Measurements from ENCODE around the gene TRIP13. TPM values are rescaled to one million over a fixed set of nuclear protein-coding genes. Genes with fewer than 3 reads are reported as not detected.

Gene TRIP13
- total and polyA plus RNA-seq, 2 experiments from 2014 or later, result 19.5 to 20.4 TPM

- Histone ChIP-seq H3K79me2 (ENCODE audit: insufficient read depth) (no peaks in the 10 kb centered on the region), H3K9me2 (ENCODE audit: insufficient read depth) (no peaks in the 10 kb centered on the region), H3K9me3 (ENCODE audit: low read depth) (no peaks in the 10 kb centered on the region), H3K4me3 (no peak overlapping the region), H3K36me3 (ENCODE audit: low read depth) (no peaks in the 10 kb centered on the region), H3K9ac (no peak overlapping the region), H4K20me1 (ENCODE audit: insufficient read depth) (no peaks in the 10 kb centered on the region), H3K4me1 (ENCODE audit: insufficient read depth) (peaks cover 25% of the 10 kb centered on the region), H3K27ac (no peak overlapping the region), H3F3A (ENCODE audit: insufficient read depth) (0 out of 2 replicates have a peak, but pooled peaks cover 6% of the 10 kb centered on the region), H3K27me3 (replicated peaks; ENCODE audit: insufficient read depth) (peaks cover 24% of the 10 kb centered on the region; the same call in 1 of the 2 replicates), H3K4me2 (ENCODE audit: unreplicated experiment) (no peak overlapping the region), H2AFZ (no peak overlapping the region)
- in situ Hi-C loops (cut with MboI), result no loop called here
- DNase-seq, result no peak
- WGBS, 2 experiments (ENCODE audit: low coverage in 1 of 2, low lambda C conversion rate in 2 of 2, missing lambda C conversion rate in 2 of 2), result 85 to 86% methylated on average over 15 of the region's 15 CpGs
- TF ChIP-seq EZH2 (IDR thresholded peaks at IDR 0.05; ENCODE audit: insufficient read depth, poor library complexity, severe bottlenecking) (no peak), EZH2phosphoT487 (IDR thresholded peaks at IDR 0.05; ENCODE audit: insufficient read depth, low read depth) (no peak)
Measured at GRCh38 chr5:962386-962785, 69.7 kb downstream of the TRIP13 start.

GRCh38 chr5:962801-963200, 70.1 kb downstream of the TRIP13 start:
- H3F3A ChIP-seq (ENCODE audit: insufficient read depth), result 0 out of 2 replicates have a peak, but pooled peaks cover 1% of the 10 kb centered on the region
- no peak overlapping the region for H3K27ac ChIP-seq
- no peak overlapping the region for H3K9ac ChIP-seq
- no peaks in the 10 kb centered on the region for H3K9me2 ChIP-seq (ENCODE audit: insufficient read depth)
- in situ Hi-C loops (cut with MboI), result no loop called here
- H3K4me1 ChIP-seq (ENCODE audit: insufficient read depth), result peaks cover 21% of the 10 kb centered on the region
- H3K4me2 ChIP-seq (ENCODE audit: unreplicated experiment), result no peak overlapping the region
- no peaks in the 10 kb centered on the region for H3K79me2 ChIP-seq (ENCODE audit: insufficient read depth)
- no peaks in the 10 kb centered on the region for H3K36me3 ChIP-seq (ENCODE audit: low read depth)
- TF ChIP-seq EZH2 (IDR thresholded peaks at IDR 0.05; ENCODE audit: insufficient read depth, poor library complexity, severe bottlenecking) (no peak), EZH2phosphoT487 (IDR thresholded peaks at IDR 0.05; ENCODE audit: insufficient read depth, low read depth) (no peak)
- 87 to 93% methylated on average over 8 to 12 of the region's 12 CpGs for WGBS, 2 experiments (ENCODE audit: low coverage in 1 of 2, low lambda C conversion rate in 2 of 2, missing lambda C conversion rate in 2 of 2)
- no peak for DNase-seq
- peaks cover 28% of the 10 kb centered on the region for H3K27me3 ChIP-seq (replicated peaks; ENCODE audit: insufficient read depth)
- H2AFZ ChIP-seq, result no peak overlapping the region
- H3K9me3 ChIP-seq (ENCODE audit: low read depth), result no peaks in the 10 kb centered on the region
- no peak overlapping the region for H3K4me3 ChIP-seq
- H4K20me1 ChIP-seq (ENCODE audit: insufficient read depth), result no peaks in the 10 kb centered on the region

- H3K4me1 ChIP-seq (ENCODE audit: insufficient read depth), result peaks cover 16% of the 10 kb centered on the region
- no peak overlapping the region for H3K9ac ChIP-seq
- 82% methylated on average over 10 of the region's 10 CpGs for WGBS, 2 experiments (ENCODE audit: low coverage in 1 of 2, low lambda C conversion rate in 2 of 2, missing lambda C conversion rate in 2 of 2)
- H3F3A ChIP-seq (ENCODE audit: insufficient read depth), result 0 out of 2 replicates have a peak, but pooled peaks cover 2% of the 10 kb centered on the region
- no peak overlapping the region for H3K27ac ChIP-seq
- no peak overlapping the region for H3K4me2 ChIP-seq (ENCODE audit: unreplicated experiment)
- TF ChIP-seq EZH2phosphoT487 (IDR thresholded peaks at IDR 0.05; ENCODE audit: insufficient read depth, low read depth) (no peak), EZH2 (IDR thresholded peaks at IDR 0.05; ENCODE audit: insufficient read depth, poor library complexity, severe bottlenecking) (no peak)
- no peaks in the 10 kb centered on the region for H3K9me2 ChIP-seq (ENCODE audit: insufficient read depth)
- no peaks in the 10 kb centered on the region for H3K79me2 ChIP-seq (ENCODE audit: insufficient read depth)
- H4K20me1 ChIP-seq (ENCODE audit: insufficient read depth), result no peaks in the 10 kb centered on the region
- no peaks in the 10 kb centered on the region for H3K9me3 ChIP-seq (ENCODE audit: low read depth)
- in situ Hi-C loops (cut with MboI), result no loop called here
- no peak overlapping the region for H3K4me3 ChIP-seq
- DNase-seq, result no peak
- H3K36me3 ChIP-seq (ENCODE audit: low read depth), result no peaks in the 10 kb centered on the region
- H3K27me3 ChIP-seq (replicated peaks; ENCODE audit: insufficient read depth), result peaks cover 33% of the 10 kb centered on the region
- H2AFZ ChIP-seq, result no peak overlapping the region
Measured at GRCh38 chr5:963310-963672, 70.6 kb downstream of the TRIP13 start.

GRCh38 chr5:963673-964531, 71.2 kb downstream of the TRIP13 start:
- H3K9me2 ChIP-seq (ENCODE audit: insufficient read depth), result no peaks in the 10 kb centered on the region
- H2AFZ ChIP-seq, result peak overlapping the region; percentile 11; the same call in 1 of the 2 replicates
- H3K9ac ChIP-seq, result no peak overlapping the region
- no peaks in the 10 kb centered on the region for H3K36me3 ChIP-seq (ENCODE audit: low read depth)
- H4K20me1 ChIP-seq (ENCODE audit: insufficient read depth), result no peaks in the 10 kb centered on the region
- 14 to 17% methylated on average over 25 to 31 of the region's 31 CpGs for WGBS, 2 experiments (ENCODE audit: low coverage in 1 of 2, low lambda C conversion rate in 2 of 2, missing lambda C conversion rate in 2 of 2)
- H3F3A ChIP-seq (ENCODE audit: insufficient read depth), result peaks cover 8% of the 10 kb centered on the region
- H3K79me2 ChIP-seq (ENCODE audit: insufficient read depth), result no peaks in the 10 kb centered on the region
- H3K4me1 ChIP-seq (ENCODE audit: insufficient read depth), result peaks cover 12% of the 10 kb centered on the region; the same call in 1 of the 2 replicates
- H3K27me3 ChIP-seq (replicated peaks; ENCODE audit: insufficient read depth), result peaks cover 39% of the 10 kb centered on the region
- no peak overlapping the region for H3K4me3 ChIP-seq
- no peaks in the 10 kb centered on the region for H3K9me3 ChIP-seq (ENCODE audit: low read depth)
- no peak for TF ChIP-seq EZH2phosphoT487 (IDR thresholded peaks at IDR 0.05; ENCODE audit: insufficient read depth, low read depth)
- no peak for TF ChIP-seq EZH2 (IDR thresholded peaks at IDR 0.05; ENCODE audit: insufficient read depth, poor library complexity, severe bottlenecking)
- DNase-seq, result peak; percentile 73
- no peak overlapping the region for H3K27ac ChIP-seq
- in situ Hi-C loops (cut with MboI), result no loop called here
- H3K4me2 ChIP-seq (ENCODE audit: unreplicated experiment), result peak overlapping the region; percentile 67
